NB4 (cell line): Measurements from ENCODE around the gene HENMT1.

Experiments
- MAX ChIP-seq: IDR thresholded peaks from 2 replicates; pipeline ENCODE4 v1.6.1; 2011; ENCODE audit warnings: low read depth, low read length
- MYC ChIP-seq: IDR thresholded peaks from 2 replicates; pipeline ENCODE4 v1.6.1; 2011; ENCODE audit warnings: low read depth, low read length
- POLR2A ChIP-seq: IDR thresholded peaks from 2 replicates; pipeline ENCODE4 v1.6.1; 2011; ENCODE audit warnings: mild to moderate bottlenecking; ENCODE audit not compliant: insufficient read length; ENCODE audit errors: extremely low read depth
- TF ChIP-seq, protein P1 (sequence below): IDR thresholded peaks from one replicate; pipeline ENCODE4 v1.5.1; 2012; ENCODE audit warnings: low read depth, low read length

GRCh38 chr1:108617724-108618056 is 43.2 kb downstream of the HENMT1 start:
- TF ChIP-seq, protein P1, sequence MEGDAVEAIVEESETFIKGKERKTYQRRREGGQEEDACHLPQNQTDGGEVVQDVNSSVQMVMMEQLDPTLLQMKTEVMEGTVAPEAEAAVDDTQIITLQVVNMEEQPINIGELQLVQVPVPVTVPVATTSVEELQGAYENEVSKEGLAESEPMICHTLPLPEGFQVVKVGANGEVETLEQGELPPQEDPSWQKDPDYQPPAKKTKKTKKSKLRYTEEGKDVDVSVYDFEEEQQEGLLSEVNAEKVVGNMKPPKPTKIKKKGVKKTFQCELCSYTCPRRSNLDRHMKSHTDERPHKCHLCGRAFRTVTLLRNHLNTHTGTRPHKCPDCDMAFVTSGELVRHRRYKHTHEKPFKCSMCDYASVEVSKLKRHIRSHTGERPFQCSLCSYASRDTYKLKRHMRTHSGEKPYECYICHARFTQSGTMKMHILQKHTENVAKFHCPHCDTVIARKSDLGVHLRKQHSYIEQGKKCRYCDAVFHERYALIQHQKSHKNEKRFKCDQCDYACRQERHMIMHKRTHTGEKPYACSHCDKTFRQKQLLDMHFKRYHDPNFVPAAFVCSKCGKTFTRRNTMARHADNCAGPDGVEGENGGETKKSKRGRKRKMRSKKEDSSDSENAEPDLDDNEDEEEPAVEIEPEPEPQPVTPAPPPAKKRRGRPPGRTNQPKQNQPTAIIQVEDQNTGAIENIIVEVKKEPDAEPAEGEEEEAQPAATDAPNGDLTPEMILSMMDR, result no peak
- no peak for TF ChIP-seq POLR2A
- TF ChIP-seq MAX, result no peak
- no peak for TF ChIP-seq MYC
